Spleen (tissue), 11 donors: ENCODE measurements around the gene KARS1. TPM values are rescaled to one million over a fixed set of nuclear protein-coding genes. Genes with fewer than 3 reads are reported as not detected.
A peak's percentile ranks its signal among the peaks of the same experiment; 100 is the strongest.

ENCODE experiments used
- DNase-seq: peaks from one replicate; pipeline ENCODE4 v3.0.0-alpha.2; 2020
- H3K27ac ChIP-seq, 8 donors: fragments of 200-600 bp; sonication (generic) in 7 of 8; 1 replicate in 4 of 8; 2 replicates in 4 of 8; pipeline versions ENCODE4 v1.5.0 to v1.8.0; 2016 to 2021; ENCODE audit warnings: inconsistent platforms in 4 of 8, mild to moderate bottlenecking in 4 of 8, moderate library complexity in 1 of 8
- H3K27me3 ChIP-seq, 7 donors: fragments of 200-600 bp; sonication (generic) in 6 of 7; replicated peaks in 1 of 7; 1 replicate in 4 of 7; 2 replicates in 3 of 7; pipeline versions ENCODE4 v1.5.0 to v1.8.0; 2016 to 2021; ENCODE audit warnings: inconsistent platforms in 3 of 7, mild to moderate bottlenecking in 1 of 7
- H3K36me3 ChIP-seq, 6 donors: fragments of 200-600 bp; sonication (generic) in 5 of 6; 1 replicate in 4 of 6; 2 replicates in 2 of 6; pipeline versions ENCODE4 v1.5.0 to v1.8.0; 2016 to 2021; ENCODE audit warnings: inconsistent platforms in 2 of 6
- H3K4me1 ChIP-seq, 6 donors: fragments of 200-600 bp; sonication (generic) in 5 of 6; 1 replicate in 3 of 6; 2 replicates in 3 of 6; pipeline versions ENCODE4 v1.5.0 to v1.8.0; 2016 to 2021; ENCODE audit warnings: inconsistent platforms in 3 of 6
- H3K4me3 ChIP-seq, 8 donors: fragments of 200-600 bp; sonication (generic) in 7 of 8; 1 replicate in 4 of 8; 2 replicates in 4 of 8; pipeline versions ENCODE4 v1.5.0 to v1.8.0; 2016 to 2021; ENCODE audit warnings: inconsistent platforms in 4 of 8, mild to moderate bottlenecking in 4 of 8, moderate library complexity in 2 of 8
- H3K9me3 ChIP-seq, 8 donors: fragments of 200-600 bp; sonication (generic) in 7 of 8; 1 replicate in 4 of 8; 2 replicates in 4 of 8; pipeline versions ENCODE4 v1.5.0 to v1.8.0; 2016 to 2021; ENCODE audit warnings: inconsistent platforms in 4 of 8
- CTCF ChIP-seq, 11 experiments: fragments of 200-600 bp in 7 of 11; fragments of 450-650 bp in 4 of 11; sonication (generic) in 4 of 11; IDR thresholded peaks in 8 of 11; conservative IDR thresholded peaks in 3 of 11; 1 replicate in 7 of 11; 2 replicates in 4 of 11; pipeline versions ENCODE4 v1.4.0 to v1.8.0; 2016 to 2021; ENCODE audit warnings: antibody characterized with exemption in 11 of 11, inconsistent platforms in 4 of 11, mild to moderate bottlenecking in 1 of 11
- POLR2A ChIP-seq, 3 donors: fragments of 450-650 bp; IDR thresholded peaks; one replicate each; pipeline ENCODE4 v1.5.1; 2017; ENCODE audit warnings: antibody characterized with exemption in 3 of 3, mild to moderate bottlenecking in 1 of 3
- POLR2AphosphoS5 ChIP-seq, 3 donors: sonication (generic); formaldehyde crosslinking; IDR thresholded peaks; one replicate each; pipeline ENCODE4 v1.5.1; 2017; ENCODE audit warnings: antibody characterized with exemption in 3 of 3
- WGBS, 5 donors: extraction: QIAGEN DNeasy Blood & Tissue Kit in 3 of 5; methylation state at CpG; one replicate each; pipeline versions ENCODE4 v1.1.5 to v1.1.7; 2013 to 2018; 5-methylcytosine and 5-hydroxymethylcytosine counted together
- intact Hi-C: fragments of 100-400 bp; cut with DNase I; formaldehyde crosslinking; loops from one replicate; pipeline ENCODE4 v1.15.0; 2023; ENCODE audit warnings: low total_unique reads
- polyA plus RNA-seq, 3 donors: library from polyadenylated mRNA; stranded (reverse); fragments of 200-250 nt; gene quantifications; one replicate each; pipeline ENCODE4 v1.2.1, GENCODE V29; 2013
- total RNA-seq, 7 donors: library from RNA; depleted of rRNA in 3 of 7; stranded (reverse); fragments of >200 nt in 3 of 7; fragmentation: NEBNext Ultra II Directional in 4 of 7; extraction: Animal tissue kit (Norgen Biotek cat#: 25700) in 4 of 7; gene quantifications; one replicate each; pipeline versions ENCODE4 v1.1.0 to v1.2.1, GENCODE V29; 2016 to 2021
- donor health status: healthy with polysubstance abuse.
- donor health status: DM: no; HTN: no; CAD: no; lungs with moderate emphysema.
- donor health status: DM: no; HTN: no; CAD: no.
- donor health status: Bipolar disorder and iron deficiency.
- donor health status: healthy.
- donor health status: DM: no; HTN: no; CAD: no.
- donor health status: DM: yes; HTN: yes; CAD: no.

The KARS1 gene
- total and polyA plus RNA-seq, 10 donors = 63.7 to 97.7 (median 87.6) TPM

- no peaks in the 10 kb centered on the region for H3K9me3 ChIP-seq
- no peak overlapping the region for H3K4me3 ChIP-seq
- intact Hi-C loops = no loop called here
- no peak overlapping the region for H3K27ac ChIP-seq
- no peaks in the 10 kb centered on the region for H3K27me3 ChIP-seq
- peaks cover 15 to 100% (median 93%) of the 10 kb centered on the region in 6 donors for H3K36me3 ChIP-seq
- DNase-seq = no peak
- no peak for TF ChIP-seq POLR2A (IDR thresholded peaks at IDR 0.05)
- no peak for TF ChIP-seq POLR2AphosphoS5 (IDR thresholded peaks at IDR 0.05)
- no peak for TF ChIP-seq CTCF (IDR thresholded peaks at IDR 0.05 in 8 of 11, conservative IDR thresholded peaks at IDR 0.05 in 3 of 11)
- peaks cover 3 to 25% (median 17%) of the 10 kb centered on the region in 6 donors for H3K4me1 ChIP-seq
- 77 to 93% (median 81%) methylated on average over 3 of the region's 3 CpGs for WGBS, 5 donors
Observed at GRCh38 chr16:75630052-75630451, 17.4 kb downstream of the KARS1 start.

- Histone ChIP-seq H3K27me3 (no peaks in the 10 kb centered on the region), H3K4me1 (peaks cover 3 to 25% (median 17%) of the 10 kb centered on the region in 6 donors), H3K4me3 (no peak overlapping the region), H3K9me3 (no peaks in the 10 kb centered on the region), H3K27ac (peak overlapping the region in 1 of 8 donors; percentile 75), H3K36me3 (peaks cover 15 to 95% (median 84%) of the 10 kb centered on the region in 6 donors)
- no peak for TF ChIP-seq POLR2AphosphoS5 (IDR thresholded peaks at IDR 0.05)
- TF ChIP-seq CTCF (IDR thresholded peaks at IDR 0.05 in 8 of 11, conservative IDR thresholded peaks at IDR 0.05 in 3 of 11) = no peak
- TF ChIP-seq POLR2A (IDR thresholded peaks at IDR 0.05) = no peak
- DNase-seq = no peak
- WGBS, 5 donors = 90 to 94% (median 92%) methylated on average over 10 of the region's 10 CpGs
- intact Hi-C loops = loop anchor here (10.0 kb wide), 1 partner anchor 164 kb away; the partner anchor contains the start of gene TMEM170A
Observed at GRCh38 chr16:75629132-75629531, 18.3 kb downstream of the KARS1 start.

- no peaks in the 10 kb centered on the region for H3K9me3 ChIP-seq
- no peak overlapping the region for H3K4me3 ChIP-seq
- 61 to 72% (median 63%) methylated on average over 3 to 4 of the region's 4 CpGs for WGBS, 5 donors
- H3K27me3 ChIP-seq = no peaks in the 10 kb centered on the region
- peaks cover 3 to 30% (median 22%) of the 10 kb centered on the region in 6 donors for H3K4me1 ChIP-seq
- TF ChIP-seq POLR2AphosphoS5 (IDR thresholded peaks at IDR 0.05) = peak in 1 of 3 donors; percentile 5
- TF ChIP-seq CTCF (IDR thresholded peaks at IDR 0.05 in 8 of 11, conservative IDR thresholded peaks at IDR 0.05 in 3 of 11) = no peak
- H3K27ac ChIP-seq = peak overlapping the region in 7 of 8 donors; percentile 22 to 75 (median 47)
- H3K36me3 ChIP-seq = peaks cover 8 to 87% (median 76%) of the 10 kb centered on the region in 6 donors
- no peak for DNase-seq
- intact Hi-C loops = loop anchor here (10.0 kb wide), 1 partner anchor 164 kb away; the partner anchor contains the start of gene TMEM170A
Observed at GRCh38 chr16:75628351-75628750, 19.1 kb downstream of the KARS1 start.

- intact Hi-C loops = loop anchor here (10.0 kb wide), 1 partner anchor 163 kb away; the partner anchor contains the start of gene TMEM170A
- TF ChIP-seq POLR2AphosphoS5 (IDR thresholded peaks at IDR 0.05) = no peak
- TF ChIP-seq CTCF (IDR thresholded peaks at IDR 0.05 in 8 of 11, conservative IDR thresholded peaks at IDR 0.05 in 3 of 11) = no peak
- TF ChIP-seq POLR2A (IDR thresholded peaks at IDR 0.05) = no peak
Observed at GRCh38 chr16:75627851-75628250, 19.6 kb downstream of the KARS1 start.

More at GRCh38 chr16:75627851-75628250, 19.6 kb downstream of the KARS1 start:
- Histone ChIP-seq H3K4me1 (peaks cover 3 to 31% (median 24%) of the 10 kb centered on the region in 6 donors), H3K4me3 (no peak overlapping the region), H3K9me3 (no peaks in the 10 kb centered on the region), H3K27ac (peak overlapping the region in 7 of 8 donors; percentile 22 to 75 (median 47)), H3K36me3 (peaks cover 8 to 82% (median 71%) of the 10 kb centered on the region in 6 donors), H3K27me3 (no peaks in the 10 kb centered on the region)
- 18 to 36% (median 27%) methylated on average over 3 of the region's 3 CpGs for WGBS, 5 donors
- no peak for DNase-seq
